Measurements from ENCODE around the gene TMEM247. TPM values are rescaled to one million over a fixed set of nuclear protein-coding genes. Genes with fewer than 3 reads are reported as not detected.

Gene TMEM247
- total and polyA plus RNA-seq, 2 of the 8 experiments (the other 6 are each of a cell fraction or from before 2014, with no cell fraction given) = not detected

GRCh38 chr2:46448111-46448510 lies 31.3 kb upstream of the TMEM247 start:
- Histone ChIP-seq H3K23ac (ENCODE audit: insufficient read length) (no peak overlapping the region), H2AFZ (ENCODE audit: low read length) (no peak overlapping the region), H3K4me2 (ENCODE audit: insufficient read depth in 1 of 2, low read depth in 2 of 2, low read length in 2 of 2) (no peak overlapping the region), H3K79me2 (ENCODE audit: control insufficient read depth in 1 of 2, insufficient read depth in 2 of 2, low read length in 2 of 2) (no peaks in the 10 kb centered on the region), H2BK20ac (ENCODE audit: low read length) (no peak overlapping the region), H3K18ac (ENCODE audit: extremely low read depth, low read length) (no peak overlapping the region), H2BK15ac (ENCODE audit: low read length) (no peak overlapping the region), H3K9ac (replicated peaks in 1 of 4; ENCODE audit: extremely low read depth in 1 of 4, low read depth in 3 of 4, low read length in 3 of 4) (no peak overlapping the region), H2BK120ac (replicated peaks; ENCODE audit: low read depth, low read length) (no peak overlapping the region), H3K27me3 (replicated peaks in 1 of 4; ENCODE audit: control insufficient read depth in 3 of 4, extremely low read depth in 1 of 4, insufficient read depth in 3 of 4, low read length in 3 of 4) (no peaks in the 10 kb centered on the region), H4K91ac (replicated peaks; ENCODE audit: insufficient read length, low read length) (no peak overlapping the region), H3K27ac (ENCODE audit: low read depth, low read length) (no peak overlapping the region), H3K36me3 (ENCODE audit: control insufficient read depth in 2 of 4, insufficient read depth in 4 of 4, low read length in 3 of 4) (no peaks in the 10 kb centered on the region), H4K20me1 (replicated peaks in 1 of 2; ENCODE audit: control insufficient read depth in 1 of 2, insufficient read depth in 2 of 2, low read length in 2 of 2) (no peaks in the 10 kb centered on the region), H3K4ac (replicated peaks; ENCODE audit: insufficient read length, low read depth, low read length) (no peak overlapping the region), H2BK12ac (ENCODE audit: low read depth, low read length) (no peak overlapping the region), H3K56ac (replicated peaks; ENCODE audit: insufficient read length, low read depth, low read length) (no peak overlapping the region), H2AK5ac (ENCODE audit: low read depth, low read length) (no peak overlapping the region), H3K14ac (ENCODE audit: insufficient read length) (no peak overlapping the region), H3K4me1 (replicated peaks in 1 of 4; ENCODE audit: control insufficient read depth in 3 of 4, insufficient read depth in 4 of 4, low read length in 3 of 4) (no peaks in the 10 kb centered on the region), H3K4me3 (ENCODE audit: extremely low read depth in 1 of 4, insufficient read depth in 2 of 4, low read depth in 3 of 4, low read length in 4 of 4) (no peak overlapping the region), H3K23me2 (ENCODE audit: low read depth, low read length) (no peaks in the 10 kb centered on the region), H2BK5ac (ENCODE audit: low read depth, low read length) (no peak overlapping the region), H4K8ac (ENCODE audit: extremely low read depth, insufficient read depth, low read length) (no peak overlapping the region), H4K5ac (ENCODE audit: insufficient read length, low read depth, low read length) (no peak overlapping the region), H3K79me1 (ENCODE audit: low read depth, low read length) (no peaks in the 10 kb centered on the region), H3K9me3 (ENCODE audit: insufficient read depth in 2 of 2, low read depth in 1 of 2, low read length in 1 of 2) (no peaks in the 10 kb centered on the region)
- DNase-seq (ENCODE audit: low read depth in 1 of 2, low spot score in 2 of 2) = no peak
- no peak for FAIRE-seq
- ChIA-PET POLR2A (ENCODE audit: partially characterized antibody) (no interaction called here), CTCF (ENCODE audit: partially characterized antibody) (no interaction called here)
- TF ChIP-seq RXRA (IDR thresholded peaks at IDR 0.05; ENCODE audit: insufficient read depth, low read depth, low read length) (no peak), SUZ12 (IDR thresholded peaks at IDR 0.05; ENCODE audit: low read length) (no peak), SIX5 (IDR thresholded peaks at IDR 0.05; ENCODE audit: low read depth, low read length) (no peak), NANOG (IDR thresholded peaks at IDR 0.05; ENCODE audit: insufficient read depth, low read depth, low read length, poor library complexity, severe bottlenecking) (no peak), RBBP5 (IDR thresholded peaks at IDR 0.05; ENCODE audit: borderline replicate concordance, low read depth, low read length) (no peak), CREB1 (IDR thresholded peaks at IDR 0.05) (no peak), CBX5 (IDR thresholded peaks at IDR 0.05; ENCODE audit: low read depth, low read length) (no peak), FOSL1 (IDR thresholded peaks at IDR 0.05; ENCODE audit: insufficient read depth, low read depth, low read length) (no peak), JUND (IDR thresholded peaks at IDR 0.05; ENCODE audit: low read length) (no peak), KDM4A (IDR thresholded peaks at IDR 0.05; ENCODE audit: low read depth, low read length, severe bottlenecking) (no peak), NRF1 (IDR thresholded peaks at IDR 0.05; ENCODE audit: low read depth, low read length) (no peak), TBP (IDR thresholded peaks at IDR 0.05; ENCODE audit: low read depth, low read length) (no peak)
- TF ChIP-seq, protein P1, sequence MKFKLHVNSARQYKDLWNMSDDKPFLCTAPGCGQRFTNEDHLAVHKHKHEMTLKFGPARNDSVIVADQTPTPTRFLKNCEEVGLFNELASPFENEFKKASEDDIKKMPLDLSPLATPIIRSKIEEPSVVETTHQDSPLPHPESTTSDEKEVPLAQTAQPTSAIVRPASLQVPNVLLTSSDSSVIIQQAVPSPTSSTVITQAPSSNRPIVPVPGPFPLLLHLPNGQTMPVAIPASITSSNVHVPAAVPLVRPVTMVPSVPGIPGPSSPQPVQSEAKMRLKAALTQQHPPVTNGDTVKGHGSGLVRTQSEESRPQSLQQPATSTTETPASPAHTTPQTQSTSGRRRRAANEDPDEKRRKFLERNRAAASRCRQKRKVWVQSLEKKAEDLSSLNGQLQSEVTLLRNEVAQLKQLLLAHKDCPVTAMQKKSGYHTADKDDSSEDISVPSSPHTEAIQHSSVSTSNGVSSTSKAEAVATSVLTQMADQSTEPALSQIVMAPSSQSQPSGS (IDR thresholded peaks at IDR 0.05; ENCODE audit: low read length) = no peak
- TF ChIP-seq, protein P2, sequence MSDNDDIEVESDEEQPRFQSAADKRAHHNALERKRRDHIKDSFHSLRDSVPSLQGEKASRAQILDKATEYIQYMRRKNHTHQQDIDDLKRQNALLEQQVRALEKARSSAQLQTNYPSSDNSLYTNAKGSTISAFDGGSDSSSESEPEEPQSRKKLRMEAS (IDR thresholded peaks at IDR 0.05) = no peak
- 93% methylated on average over 6 of the region's 6 CpGs; no CpG with 5 or more reads in 1 of the 2 experiments for WGBS, 2 experiments (ENCODE audit: extremely low coverage in 1 of 2, insufficient coverage in 1 of 2, insufficient read length in 1 of 2, insufficient replicate concordance in 2 of 2, low coverage in 1 of 2, low lambda C conversion rate in 2 of 2, missing lambda C conversion rate in 1 of 2)

Measured in H1 (cell line).